Karpas-422 (cell line): ENCODE measurements around the gene NOS2. TPM values are rescaled to one million over a fixed set of nuclear protein-coding genes. Genes with fewer than 3 reads are reported as not detected.
A peak's percentile ranks its signal among the peaks of the same experiment; 100 is the strongest.
"Not testable (repeated sequence)": the region's sequence is repeated elsewhere in the genome, so short reads cannot be mapped to it uniquely, and the experiment has no call there.

ENCODE experiments used
- DNase-seq: peaks from one replicate; pipeline ENCODE4 v3.0.0-alpha.2; 2015
- H2AFZ ChIP-seq: fragments of 200-600 bp; sonication (generic); 2 replicates; pipeline ENCODE4 v1.6.1; 2014; ENCODE audit warnings: antibody characterized with exemption, low read length, mixed read lengths
- H3K27ac ChIP-seq: fragments of 200-600 bp; sonication (generic); 2 replicates; pipeline ENCODE4 v1.5.1; 2014; ENCODE audit warnings: mild to moderate bottlenecking, low read length, moderate library complexity
- H3K27me3 ChIP-seq: fragments of 200-600 bp; sonication (generic); 2 replicates; pipeline ENCODE4 v1.6.1; 2014; ENCODE audit warnings: low read length, mixed read lengths
- H3K36me3 ChIP-seq: fragments of 200-600 bp; sonication (generic); 2 replicates; pipeline ENCODE4 v1.6.1; 2014; ENCODE audit warnings: low read length, mixed read lengths; ENCODE audit not compliant: insufficient read depth
- H3K4me1 ChIP-seq: fragments of 200-600 bp; sonication (generic); 2 replicates; pipeline ENCODE4 v1.6.1; 2014; ENCODE audit warnings: mild to moderate bottlenecking, low read length, mixed read lengths
- H3K4me2 ChIP-seq: fragments of 200-600 bp; sonication (generic); 2 replicates; pipeline ENCODE4 v1.6.1; 2014; ENCODE audit warnings: low read length, low read depth, mild to moderate bottlenecking; ENCODE audit not compliant: poor library complexity, severe bottlenecking
- H3K4me3 ChIP-seq: fragments of 200-600 bp; sonication (generic); 2 replicates; pipeline ENCODE4 v1.5.1; 2014; ENCODE audit warnings: mild to moderate bottlenecking, antibody characterized with exemption, low read length, mixed read lengths
- H3K79me2 ChIP-seq: fragments of 200-600 bp; sonication (generic); 2 replicates; pipeline ENCODE4 v1.6.1; 2014; ENCODE audit warnings: mild to moderate bottlenecking, low read length, mixed read lengths
- H3K9ac ChIP-seq: fragments of 200-600 bp; sonication (generic); 2 replicates; pipeline ENCODE4 v1.6.0; 2014; ENCODE audit warnings: low read length
- H3K9me2 ChIP-seq: fragments of 200-600 bp; sonication (generic), shearing (Covaris generic); replicated peaks from 2 replicates; pipeline ENCODE4 v1.6.0; 2014; ENCODE audit warnings: mild to moderate bottlenecking, low read length, moderate library complexity; ENCODE audit not compliant: insufficient read depth
- H3K9me3 ChIP-seq: fragments of 300-700, 200-600 bp; sonication (generic); 2 replicates; pipeline ENCODE4 v1.6.1; 2014; ENCODE audit warnings: low read length, mixed read lengths
- H4K20me1 ChIP-seq: fragments of 200-600 bp; sonication (generic); 2 replicates; pipeline ENCODE4 v1.6.1; 2014; ENCODE audit warnings: mild to moderate bottlenecking, antibody characterized with exemption, low read length, low read depth; ENCODE audit not compliant: insufficient read depth
- total RNA-seq: library from RNA; depleted of rRNA; stranded (reverse); fragments of >200 nt; shearing (Covaris generic); gene quantifications from 2 replicates; pipeline ENCODE4 v1.2.3, GENCODE V29; 2014; ENCODE audit warnings: low replicate concordance

NOS2 gene
- total RNA-seq, 1 experiment from 2014 or later = not detected

DNA sequence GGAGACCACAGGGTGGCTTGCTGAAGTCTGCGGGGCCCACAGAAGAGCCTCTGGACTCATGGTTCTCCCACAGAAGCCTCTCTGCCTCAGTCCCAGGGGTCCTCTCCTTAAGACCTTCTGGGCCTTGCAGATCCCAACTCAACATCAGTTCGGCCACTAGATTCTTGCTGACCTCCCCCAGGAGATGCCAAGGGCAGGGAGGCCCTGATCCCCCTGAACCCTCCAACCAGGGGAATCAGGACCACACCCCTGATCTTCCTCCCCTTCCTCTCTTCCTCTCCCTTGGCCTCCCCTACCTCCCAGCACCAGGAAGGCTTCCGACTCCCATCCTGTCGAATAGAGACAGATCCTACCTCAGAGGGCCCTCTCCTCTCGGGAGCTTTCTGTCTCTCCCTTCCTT lies 53.4 kb downstream of the NOS2 start:
- Histone ChIP-seq H3K27ac (no peak overlapping the region), H3K9me2 (no peaks in the 10 kb centered on the region), H3K79me2 (no peaks in the 10 kb centered on the region), H4K20me1 (no peaks in the 10 kb centered on the region), H3K9me3 (no peaks in the 10 kb centered on the region), H3K4me1 (no peaks in the 10 kb centered on the region), H3K4me2 (no peak overlapping the region), H2AFZ (no peak overlapping the region), H3K4me3 (no peak overlapping the region), H3K36me3 (no peaks in the 10 kb centered on the region), H3K27me3 (no peaks in the 10 kb centered on the region), H3K9ac (no peak overlapping the region)
- no peak for DNase-seq

DNA sequence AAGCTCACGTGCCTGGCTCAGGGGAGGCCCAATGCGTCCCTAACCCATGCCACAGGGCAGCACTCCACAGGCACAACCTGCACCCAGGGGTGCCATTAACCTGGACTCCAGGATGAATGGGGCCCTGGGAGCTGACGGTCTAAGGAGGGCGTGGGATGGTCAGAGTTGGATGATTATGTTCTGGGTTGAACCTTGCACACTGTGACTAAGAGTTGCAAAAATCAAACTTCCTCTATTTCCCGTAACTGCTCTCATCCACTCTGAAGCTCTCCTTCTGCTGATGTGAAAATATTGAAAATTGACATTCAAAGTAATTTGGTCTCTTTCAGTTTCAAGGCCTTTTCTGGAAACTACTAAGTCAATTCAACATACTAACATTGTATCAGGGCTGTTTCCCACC lies 54.0 kb downstream of the NOS2 start:
- H3K27me3 ChIP-seq, H3K4me3 ChIP-seq, H3K9me2 ChIP-seq, H3K4me1 ChIP-seq, DNase-seq, H3K79me2 ChIP-seq, H3K27ac ChIP-seq, H4K20me1 ChIP-seq, H2AFZ ChIP-seq, H3K36me3 ChIP-seq, H3K9me3 ChIP-seq, H3K4me2 ChIP-seq, H3K9ac ChIP-seq: not testable (repeated sequence)

DNA sequence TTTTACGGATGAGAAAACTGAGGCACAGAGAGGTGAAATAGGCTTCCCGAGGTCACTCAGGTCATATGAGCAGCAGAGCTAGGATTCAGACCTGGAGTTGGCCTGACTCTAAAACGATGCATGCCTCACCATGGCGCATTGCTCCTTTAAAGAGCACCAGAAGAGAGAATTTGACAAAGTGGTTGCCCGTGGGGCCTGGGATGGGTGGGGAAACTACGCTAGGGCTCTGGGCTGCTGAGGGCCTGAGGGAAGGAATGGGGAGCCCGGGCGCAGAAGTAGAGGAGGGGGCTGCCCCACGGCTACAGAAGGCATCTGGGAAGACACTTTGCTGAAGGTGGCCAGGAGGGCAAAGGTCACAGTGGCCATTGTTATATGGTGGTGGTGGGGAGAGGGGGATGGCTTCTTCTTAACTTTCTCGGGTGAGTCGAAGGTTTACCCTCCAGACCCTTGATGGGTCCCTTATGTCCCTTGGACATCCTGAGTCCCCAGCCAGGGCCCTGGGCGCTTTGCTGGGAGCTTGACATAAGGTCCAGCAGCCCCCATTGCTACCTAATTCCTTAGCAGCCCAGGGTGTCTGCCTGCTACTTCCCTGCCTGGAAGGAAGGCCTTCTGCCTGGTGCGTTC lies 55.0 kb downstream of the NOS2 start:
- H3K4me3 ChIP-seq, H3K27me3 ChIP-seq, H3K9me3 ChIP-seq, H3K79me2 ChIP-seq, H4K20me1 ChIP-seq, H3K4me1 ChIP-seq, H3K9me2 ChIP-seq, H2AFZ ChIP-seq, H3K9ac ChIP-seq, H3K4me2 ChIP-seq, H3K36me3 ChIP-seq, H3K27ac ChIP-seq, DNase-seq: not testable (repeated sequence)

- no peaks in the 10 kb centered on the region for H3K9me2 ChIP-seq
- H3K4me3 ChIP-seq = no peak overlapping the region
- no peaks in the 10 kb centered on the region for H3K79me2 ChIP-seq
- no peak overlapping the region for H3K27ac ChIP-seq
- no peaks in the 10 kb centered on the region for H4K20me1 ChIP-seq
- peak; percentile 43 for DNase-seq
- no peaks in the 10 kb centered on the region for H3K4me1 ChIP-seq
- no peaks in the 10 kb centered on the region for H3K27me3 ChIP-seq
- H3K36me3 ChIP-seq = no peaks in the 10 kb centered on the region
- no peak overlapping the region for H3K9ac ChIP-seq
- H3K9me3 ChIP-seq = no peaks in the 10 kb centered on the region
- no peak overlapping the region for H2AFZ ChIP-seq
- H3K4me2 ChIP-seq = no peak overlapping the region
Measured at GRCh38 chr17:27743281-27743885, 56.9 kb downstream of the NOS2 start.

DNA sequence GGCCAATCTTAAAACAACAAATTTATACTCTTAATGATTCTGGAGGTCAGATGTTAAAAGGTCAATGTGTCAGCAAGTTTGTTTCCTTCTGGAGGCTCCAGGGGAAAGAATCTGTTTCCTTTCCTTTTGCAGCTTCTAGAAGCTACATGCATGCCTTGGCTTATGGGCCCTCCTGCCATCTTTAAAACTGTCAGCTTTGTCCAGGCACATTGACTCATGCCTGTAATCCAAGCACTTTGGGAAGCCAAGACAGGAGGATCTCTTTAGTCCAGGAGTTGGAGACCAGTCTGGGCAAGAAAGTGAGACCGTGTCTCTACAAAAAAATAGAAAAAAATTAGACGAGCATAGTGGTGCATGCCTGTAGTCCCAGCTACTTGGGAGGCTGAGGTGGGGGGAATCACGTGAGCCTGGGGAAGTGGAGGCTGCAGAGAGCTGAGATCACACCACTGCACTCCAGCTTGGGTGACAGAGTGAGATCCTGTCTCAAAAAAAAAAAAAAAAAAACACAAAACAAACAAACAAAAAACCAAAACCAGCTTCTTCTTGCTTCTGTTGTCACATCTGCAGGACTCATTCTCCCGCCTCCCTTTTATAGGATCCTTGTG lies 58.3 kb downstream of the NOS2 start:
- Histone ChIP-seq H3K4me3 (no peak overlapping the region), H3K4me1 (no peaks in the 10 kb centered on the region), H3K27ac (no peak overlapping the region), H3K79me2 (no peaks in the 10 kb centered on the region), H2AFZ (no peak overlapping the region), H3K4me2 (no peak overlapping the region), H3K36me3 (no peaks in the 10 kb centered on the region), H3K27me3 (no peaks in the 10 kb centered on the region), H3K9ac (no peak overlapping the region), H3K9me3 (no peaks in the 10 kb centered on the region), H4K20me1 (no peaks in the 10 kb centered on the region), H3K9me2 (no peaks in the 10 kb centered on the region)
- no peak for DNase-seq

DNA sequence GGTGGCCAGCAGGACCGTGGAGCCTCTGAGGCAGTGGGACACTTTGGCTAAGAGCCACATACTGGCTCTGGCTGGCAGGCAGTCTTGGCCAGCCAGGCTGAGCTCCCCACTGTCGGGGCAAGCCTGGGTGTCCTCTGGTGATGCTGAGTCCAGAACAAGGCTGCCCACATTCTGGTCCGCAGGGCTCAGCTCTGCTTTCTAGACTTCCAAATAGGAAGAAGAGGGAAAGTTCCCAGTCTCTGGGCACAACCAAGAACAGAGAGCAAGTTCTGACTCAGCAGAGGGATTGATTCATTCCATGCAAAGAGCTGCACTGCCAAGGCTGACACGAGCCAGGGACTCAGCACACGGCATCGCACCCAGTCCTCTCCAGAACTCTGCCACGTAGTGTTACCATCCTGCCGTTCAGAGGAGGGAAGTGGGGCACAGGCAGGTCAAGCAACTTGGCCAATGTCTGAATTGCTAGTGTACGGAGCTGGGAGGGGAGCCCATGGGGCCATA lies 58.9 kb downstream of the NOS2 start:
- no peaks in the 10 kb centered on the region for H3K4me1 ChIP-seq
- no peak overlapping the region for H3K4me2 ChIP-seq
- H3K27me3 ChIP-seq = no peaks in the 10 kb centered on the region
- no peak overlapping the region for H3K9ac ChIP-seq
- DNase-seq = no peak
- no peaks in the 10 kb centered on the region for H3K36me3 ChIP-seq
- no peak overlapping the region for H2AFZ ChIP-seq
- H3K9me3 ChIP-seq = no peaks in the 10 kb centered on the region
- H3K4me3 ChIP-seq = no peak overlapping the region
- no peak overlapping the region for H3K27ac ChIP-seq
- no peaks in the 10 kb centered on the region for H3K9me2 ChIP-seq
- no peaks in the 10 kb centered on the region for H4K20me1 ChIP-seq
- no peaks in the 10 kb centered on the region for H3K79me2 ChIP-seq

DNA sequence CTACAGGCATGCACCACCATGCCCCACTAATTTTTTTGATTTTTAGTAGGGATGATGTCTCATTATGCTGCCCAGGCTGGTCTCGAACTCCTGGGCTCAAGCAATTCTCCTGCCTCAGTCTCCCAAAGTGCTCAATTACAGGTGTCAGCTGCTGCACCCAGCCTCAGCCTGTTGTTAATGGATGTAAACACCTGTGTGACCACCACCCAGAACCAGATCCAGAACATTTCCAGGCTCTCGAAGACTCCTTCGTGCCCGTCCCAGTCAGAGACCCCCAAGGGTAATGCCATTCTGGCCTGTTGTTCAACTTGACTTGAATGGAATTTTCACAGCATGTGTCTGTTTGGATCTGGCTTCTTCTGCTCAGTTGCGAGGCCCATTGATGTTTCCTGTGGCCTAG lies 59.8 kb downstream of the NOS2 start:
- not testable (repeated sequence) for H3K9me2 ChIP-seq, DNase-seq, H3K36me3 ChIP-seq, H2AFZ ChIP-seq, H3K79me2 ChIP-seq, H3K4me1 ChIP-seq, H3K4me3 ChIP-seq, H4K20me1 ChIP-seq, H3K9ac ChIP-seq, H3K27me3 ChIP-seq, H3K4me2 ChIP-seq, H3K9me3 ChIP-seq, H3K27ac ChIP-seq

DNA sequence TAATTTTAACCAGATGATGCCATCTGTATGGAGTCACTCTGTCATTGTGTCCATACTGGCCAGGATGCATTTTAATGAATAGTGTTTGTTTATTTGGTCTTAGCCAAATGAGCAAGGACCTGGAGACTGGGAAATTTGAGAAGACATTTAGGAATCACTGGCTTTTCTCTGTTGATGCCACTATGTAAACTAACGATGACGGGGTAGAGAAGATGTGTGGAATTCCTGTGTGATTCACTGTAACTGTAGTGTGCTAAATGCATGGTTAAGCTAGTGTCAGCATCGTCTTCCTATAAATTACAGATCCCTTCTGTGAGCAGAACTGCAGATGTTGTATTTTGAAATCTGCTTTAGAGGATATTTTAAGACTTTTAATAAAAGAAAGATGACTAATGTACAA lies 66.6 kb downstream of the NOS2 start:
- no peaks in the 10 kb centered on the region for H3K9me2 ChIP-seq
- H3K79me2 ChIP-seq = no peaks in the 10 kb centered on the region
- no peaks in the 10 kb centered on the region for H3K36me3 ChIP-seq
- no peak for DNase-seq
- H3K27ac ChIP-seq = no peak overlapping the region
- no peaks in the 10 kb centered on the region for H3K4me1 ChIP-seq
- H3K4me2 ChIP-seq = no peak overlapping the region
- H3K4me3 ChIP-seq = no peak overlapping the region
- H2AFZ ChIP-seq = no peak overlapping the region
- no peak overlapping the region for H3K9ac ChIP-seq
- no peaks in the 10 kb centered on the region for H3K9me3 ChIP-seq
- H4K20me1 ChIP-seq = no peaks in the 10 kb centered on the region
- no peaks in the 10 kb centered on the region for H3K27me3 ChIP-seq
